ACHN (cell line): ENCODE results near the gene AXIN2.
"Not testable (repeated sequence)": the region's sequence is repeated elsewhere in the genome, so short reads cannot be mapped to it uniquely, and the experiment has no call there.

Experiments used
- DNase-seq: peaks from one replicate; pipeline ENCODE4 v3.0.0-alpha.2; 2015
- in situ Hi-C: cut with HindIII; loops from 2 replicates; pipeline ENCODE4 v1.10.0; 2017; ENCODE audit warnings: low sequenced_read_pairs, low pct_ligation_motif_present, low pct_unique_long_range_greater_than_20kb

The AXIN2 gene

GRCh38 chr17:65496801-65497200 lies 64.6 kb downstream of the AXIN2 start:
- in situ Hi-C loops = no loop called here
- no peak for DNase-seq

GRCh38 chr17:65495122-65496055 lies 66.1 kb downstream of the AXIN2 start:
- DNase-seq = no peak
- in situ Hi-C loops = no loop called here

GRCh38 chr17:65489413-65490155 lies 71.9 kb downstream of the AXIN2 start:
- DNase-seq = no peak
- in situ Hi-C loops = no loop called here

- in situ Hi-C loops = no loop called here
These were observed 72.8 kb downstream of the AXIN2 start for GRCh38 chr17:65488665-65489064.

GRCh38 chr17:65487990-65488389 lies 73.5 kb downstream of the AXIN2 start:
- in situ Hi-C loops = no loop called here
- no peak for DNase-seq

More at GRCh38 chr17:65488665-65489064, 72.8 kb downstream of the AXIN2 start:
- no peak for DNase-seq

- in situ Hi-C loops = no loop called here
- no peak for DNase-seq
These were observed 74.3 kb downstream of the AXIN2 start for GRCh38 chr17:65487161-65487560.

- no peak for DNase-seq
- in situ Hi-C loops = no loop called here
These were observed 75.8 kb downstream of the AXIN2 start for GRCh38 chr17:65485388-65486299.

- in situ Hi-C loops, DNase-seq: not testable (repeated sequence)
These were observed 77.0 kb downstream of the AXIN2 start for GRCh38 chr17:65484405-65484804.

- DNase-seq = no peak
- in situ Hi-C loops = no loop called here
These were observed 78.0 kb downstream of the AXIN2 start for GRCh38 chr17:65483438-65483837.

- in situ Hi-C loops = no loop called here
- no peak for DNase-seq
These were observed 79.2 kb downstream of the AXIN2 start for GRCh38 chr17:65482201-65482600.

- DNase-seq = no peak
- in situ Hi-C loops = no loop called here
These were observed 82.2 kb downstream of the AXIN2 start for GRCh38 chr17:65479282-65479681.
